Astrocyte of the hippocampus (primary cell): ENCODE data around the gene COL4A6.
"Not testable (repeated sequence)": the region's sequence is repeated elsewhere in the genome, so short reads cannot be mapped to it uniquely, and the experiment has no call there.

Source experiments
- DNase-seq: peaks from one replicate; pipeline ENCODE4 v3.0.0; 2011; ENCODE audit warnings: low read depth, low spot score

Gene COL4A6

GRCh38 chrX:108399418-108400165, 38.6 kb downstream of the COL4A6 start:
- DNase-seq, result peak; percentile 7

DNA sequence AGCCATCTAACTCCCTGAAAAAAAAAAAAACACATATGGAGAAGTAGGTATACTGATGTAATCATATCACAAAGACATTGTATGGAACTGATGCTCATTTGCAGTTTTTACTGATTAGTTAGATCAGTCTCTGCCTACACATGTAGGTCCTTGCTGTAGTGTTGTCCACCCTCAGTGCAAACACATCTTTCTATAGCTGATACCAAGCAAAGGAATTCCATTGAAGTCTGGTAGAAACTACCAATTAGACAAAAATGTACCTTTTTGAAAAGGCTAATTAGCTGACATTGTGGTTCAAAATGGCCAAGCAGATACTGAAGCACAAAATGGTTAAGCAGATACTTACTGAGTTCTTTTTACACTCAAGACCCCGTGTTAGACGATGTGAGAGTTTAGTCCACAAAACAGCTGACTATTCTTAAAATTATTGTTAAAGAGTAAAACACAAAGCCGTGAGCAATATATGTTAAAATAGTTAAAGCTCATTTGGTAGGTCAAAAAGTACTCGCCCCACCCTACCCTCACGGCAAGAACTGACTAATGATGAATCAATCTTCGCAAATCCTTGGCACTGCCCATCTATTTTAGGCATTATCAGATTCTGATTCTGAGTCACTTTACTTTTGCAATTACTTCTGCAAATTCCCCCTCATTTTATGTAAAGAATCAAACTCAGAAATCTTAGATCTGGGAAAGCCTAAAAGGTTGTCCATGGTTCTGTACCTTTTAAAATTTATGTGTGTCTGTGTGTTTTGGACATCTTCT, 40.4 kb downstream of the COL4A6 start:
- peak; percentile 28 for DNase-seq

- DNase-seq, result no peak
Observed at GRCh38 chrX:108396986-108397385, 41.2 kb downstream of the COL4A6 start.

GRCh38 chrX:108396188-108396891, 41.9 kb downstream of the COL4A6 start:
- peak; percentile 15 for DNase-seq

DNA sequence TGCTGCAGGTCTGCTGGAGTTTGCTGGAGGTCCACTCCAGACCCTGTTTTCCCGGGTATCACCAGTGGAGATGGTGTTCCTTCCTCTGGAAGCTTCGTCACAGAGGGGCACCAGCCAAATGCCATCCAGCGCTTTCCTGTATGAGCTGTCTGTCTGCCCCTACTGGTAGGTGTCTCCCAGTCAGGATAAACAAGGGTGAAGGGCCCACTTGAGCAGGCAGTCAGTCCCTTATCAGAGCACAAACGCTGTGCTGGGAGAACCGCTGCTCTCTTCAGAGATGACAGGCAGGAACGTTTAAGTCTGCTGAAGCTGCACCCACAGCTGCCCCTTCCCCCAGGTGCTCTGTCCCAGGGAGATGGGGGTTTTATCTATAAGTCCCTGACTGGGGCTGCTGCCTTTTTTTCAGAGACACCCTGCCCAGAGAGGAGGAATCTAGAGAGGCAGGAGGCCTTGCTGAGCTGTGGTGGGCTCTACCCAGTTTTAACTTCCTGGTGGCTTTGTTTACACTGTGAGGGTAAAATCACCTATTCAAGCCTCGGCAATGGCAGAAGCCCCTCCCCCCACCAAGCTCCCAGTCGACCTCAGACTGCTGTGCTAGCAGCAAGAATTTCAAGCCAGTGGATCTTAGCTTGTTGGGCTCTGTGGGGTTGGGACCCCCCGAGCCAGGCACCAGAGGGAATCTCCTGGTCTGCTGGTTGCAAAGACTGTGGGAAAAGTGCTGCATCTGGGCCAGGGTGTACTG, 47.1 kb downstream of the COL4A6 start:
- DNase-seq, result not testable (repeated sequence)

GRCh38 chrX:108384783-108385182, 53.4 kb downstream of the COL4A6 start:
- DNase-seq, result no peak

DNA sequence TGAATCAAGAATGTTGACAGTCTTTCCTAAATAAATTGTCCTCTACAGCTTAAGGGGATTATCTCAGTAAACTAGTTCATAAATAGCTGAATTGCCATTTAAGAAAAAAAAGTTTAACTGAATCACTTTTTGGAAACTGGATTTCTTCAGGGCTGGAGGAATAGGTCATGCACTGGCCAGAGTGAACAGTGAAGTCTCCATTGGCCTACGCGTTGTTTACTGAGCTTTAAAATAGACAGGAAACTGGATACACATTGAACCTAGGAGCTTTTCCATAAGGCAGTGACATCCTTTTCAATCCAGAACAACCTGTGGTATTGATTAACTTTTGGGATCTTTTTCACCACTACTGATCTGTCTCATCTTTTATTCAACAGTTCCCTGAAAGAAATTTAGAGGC, 58.0 kb downstream of the COL4A6 start:
- no peak for DNase-seq

DNA sequence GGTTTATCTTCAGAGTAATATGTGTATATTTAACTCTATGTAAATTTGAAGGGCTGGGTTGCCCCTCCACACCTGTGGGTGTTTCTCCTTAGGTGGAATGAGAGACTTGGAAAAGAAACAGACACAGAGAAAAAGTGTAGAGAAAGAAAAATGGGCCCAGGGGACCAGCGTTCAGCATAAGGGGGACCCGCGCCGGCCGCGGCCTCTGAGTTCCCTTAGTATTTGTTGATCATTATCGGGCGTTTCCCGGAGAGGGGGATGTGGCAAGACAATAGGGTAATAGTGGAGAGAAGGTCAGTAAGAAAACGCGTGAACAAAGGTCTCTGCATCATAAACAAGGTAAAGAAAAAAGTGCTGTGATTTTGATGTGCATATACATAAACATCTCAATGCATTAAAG, 61.4 kb downstream of the COL4A6 start:
- DNase-seq, result not testable (repeated sequence)

- DNase-seq, result not testable (repeated sequence)
Observed at GRCh38 chrX:108375591-108375990, 62.6 kb downstream of the COL4A6 start.

GRCh38 chrX:108366644-108367406, 71.4 kb downstream of the COL4A6 start:
- DNase-seq, result peak; percentile 11

DNA sequence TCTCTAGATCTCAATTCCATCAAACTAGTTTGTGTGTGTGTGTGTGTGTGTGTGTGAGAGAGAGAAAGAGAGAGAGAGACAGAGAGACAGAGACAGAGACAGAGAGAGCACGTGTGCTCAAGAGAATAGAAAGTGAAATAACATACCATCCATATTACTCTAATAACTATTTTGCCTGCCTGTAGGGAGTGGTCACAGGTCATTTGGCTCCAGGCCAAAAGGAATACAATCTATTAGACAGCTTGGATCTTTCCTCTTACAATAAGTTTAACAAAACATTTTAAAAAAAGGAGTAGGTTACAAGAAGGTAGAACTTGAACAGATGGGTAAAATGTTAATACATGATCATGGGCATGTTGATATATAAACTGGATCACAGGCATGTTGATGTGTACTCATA, 76.2 kb downstream of the COL4A6 start:
- DNase-seq, result no peak

DNA sequence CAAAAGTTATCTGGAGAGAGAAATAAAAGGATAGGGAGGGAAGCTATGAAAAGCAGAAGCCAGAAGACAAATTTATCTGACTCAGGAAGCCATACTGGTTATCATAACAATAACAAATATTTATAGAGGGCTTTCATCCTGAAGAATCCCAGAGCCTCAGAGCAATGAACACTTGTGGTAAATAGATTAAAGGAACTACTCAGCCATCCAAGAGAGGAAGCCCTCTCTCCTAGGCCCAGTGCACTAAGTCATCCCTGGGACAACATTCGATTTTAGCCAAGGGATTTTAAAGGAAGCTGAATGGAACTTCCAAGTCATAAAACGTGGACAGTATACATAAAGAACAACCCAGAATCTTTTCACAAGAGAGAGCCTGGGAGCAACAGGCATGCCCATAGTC, 76.9 kb downstream of the COL4A6 start:
- no peak for DNase-seq

DNA sequence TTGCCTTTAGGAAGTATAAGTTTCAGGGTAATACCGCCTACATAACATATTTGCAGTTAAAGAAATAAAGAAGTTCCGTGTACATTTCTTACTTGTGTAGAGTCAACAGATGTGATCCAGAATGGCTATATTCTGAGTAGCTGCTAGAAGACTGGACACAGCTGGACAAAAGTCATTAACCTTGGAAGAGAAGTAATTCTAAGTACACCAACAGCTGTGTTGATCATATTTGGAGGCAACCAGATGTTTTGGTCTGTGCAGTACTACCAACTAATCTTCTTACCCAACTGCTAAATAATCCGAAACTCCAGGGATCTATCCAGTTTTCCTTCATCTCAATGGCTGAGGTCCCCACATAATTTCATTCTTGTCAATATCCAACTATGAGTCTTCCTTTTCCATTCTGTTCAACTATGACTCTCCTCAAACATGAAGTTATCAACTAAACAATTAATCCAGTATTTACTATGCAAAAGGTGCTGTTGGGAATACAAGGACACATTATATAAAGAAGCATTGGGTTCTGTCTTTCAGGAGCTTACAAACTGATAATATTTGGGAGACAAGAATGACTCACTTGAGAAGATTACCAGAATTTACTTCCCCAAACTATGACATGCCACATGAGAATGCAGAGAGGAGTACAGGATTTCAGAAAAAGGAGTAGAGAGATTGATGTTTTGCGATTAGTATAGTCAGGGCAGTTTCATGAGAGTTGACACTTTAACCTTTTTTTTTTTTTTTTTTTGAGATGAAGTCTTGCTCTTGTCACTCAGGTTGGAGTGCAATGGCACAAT, 78.2 kb downstream of the COL4A6 start:
- no peak for DNase-seq

DNA sequence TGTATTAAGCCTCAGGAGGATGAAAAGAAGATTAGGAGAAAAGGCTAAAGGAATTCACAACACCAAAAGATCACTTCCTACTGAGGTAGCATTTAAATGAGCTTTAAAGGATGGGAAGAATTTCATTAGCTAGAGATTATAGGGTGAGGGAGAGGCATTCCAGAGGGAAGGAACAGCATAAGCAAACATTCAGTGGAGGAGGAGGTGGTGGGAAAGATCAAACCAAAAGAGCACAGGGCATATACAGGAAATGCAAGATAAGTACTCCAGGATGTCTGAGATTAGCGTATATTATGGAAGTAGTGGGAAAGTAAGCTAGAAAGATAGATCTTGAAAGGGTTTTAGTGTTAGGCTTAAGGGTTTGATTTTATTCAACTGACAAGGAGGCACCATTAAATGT, 84.8 kb downstream of the COL4A6 start:
- DNase-seq, result no peak

GRCh38 chrX:108349210-108349609, 89.0 kb downstream of the COL4A6 start:
- no peak for DNase-seq

DNA sequence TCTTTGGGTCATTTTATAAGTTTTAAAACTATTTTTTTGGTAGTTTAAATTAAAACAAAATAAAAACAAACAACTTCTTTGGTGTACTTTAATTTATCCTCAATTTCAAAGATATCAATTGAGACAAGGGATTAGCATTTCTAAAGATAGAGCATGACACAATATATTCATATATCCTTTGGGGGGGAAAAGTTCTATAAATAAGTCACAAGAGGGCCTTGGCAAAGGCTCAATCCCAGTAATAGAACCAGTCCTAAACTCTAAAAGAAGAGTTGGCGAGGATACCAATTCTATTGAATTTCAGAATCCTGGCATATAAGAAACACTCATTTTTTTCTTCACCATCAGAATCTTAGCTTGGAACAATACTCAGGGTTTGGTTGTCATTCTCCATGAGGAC, 89.7 kb downstream of the COL4A6 start:
- DNase-seq, result no peak

- no peak for DNase-seq
Observed at GRCh38 chrX:108347800-108348199, 90.4 kb downstream of the COL4A6 start.

- DNase-seq, result no peak
Observed at GRCh38 chrX:108344216-108344615, 94.0 kb downstream of the COL4A6 start.

DNA sequence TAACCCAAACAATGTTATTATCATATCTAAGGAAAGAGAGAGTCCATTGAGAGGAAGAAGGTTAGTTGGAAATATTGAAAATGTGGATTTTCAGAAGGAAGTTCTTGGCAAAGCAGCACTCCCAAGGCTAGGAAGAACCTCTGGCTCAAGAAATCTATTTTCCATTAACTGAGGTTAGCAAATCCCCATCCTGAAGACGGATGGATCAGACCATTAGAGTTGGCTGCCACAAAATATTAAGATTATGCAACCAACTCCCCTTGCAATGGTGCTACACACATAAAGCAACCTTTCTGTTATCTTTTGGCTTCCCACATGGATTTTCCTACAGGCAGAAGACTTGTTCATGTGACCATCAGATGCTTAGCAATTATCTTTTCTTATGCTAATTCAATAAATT, 96.3 kb downstream of the COL4A6 start:
- DNase-seq, result no peak

GRCh38 chrX:108332281-108332680, 105.9 kb downstream of the COL4A6 start:
- DNase-seq, result no peak
